WERI-Rb-1 (cell line): ENCODE data around the gene SNX32.

Source experiments
- DNase-seq: peaks from one replicate; pipeline ENCODE4 v3.0.0-alpha.2; 2020
- H3K27ac ChIP-seq: fragments of 250-450 bp; sonication (Bioruptor Pico); 2 replicates; pipeline ENCODE4 v1.5.1; 2020; ENCODE audit warnings: mild to moderate bottlenecking, moderate library complexity
- H3K27me3 ChIP-seq: fragments of 250-450 bp; sonication (Bioruptor Pico); 2 replicates; pipeline ENCODE4 v1.5.1; 2021; ENCODE audit warnings: mild to moderate bottlenecking, low read depth, moderate library complexity; ENCODE audit not compliant: insufficient read depth, severe bottlenecking
- H3K36me3 ChIP-seq: fragments of 250-450 bp; sonication (Bioruptor Pico); 2 replicates; pipeline ENCODE4 v1.5.1; 2020; ENCODE audit warnings: mild to moderate bottlenecking, moderate library complexity
- H3K4me3 ChIP-seq: 2 replicates; pipeline ENCODE4 v1.5.1; 2011; ENCODE audit warnings: low read depth, mild to moderate bottlenecking, control low read depth, low read length
- H3K9me3 ChIP-seq: fragments of 250-450 bp; sonication (Bioruptor Pico); 2 replicates; pipeline ENCODE4 v1.5.1; 2021; ENCODE audit warnings: mild to moderate bottlenecking, moderate library complexity; ENCODE audit not compliant: severe bottlenecking
- TF ChIP-seq, protein P1 (sequence below): IDR thresholded peaks from 2 replicates; pipeline ENCODE4 v1.5.1; 2011; ENCODE audit warnings: low read depth, mild to moderate bottlenecking, control low read depth, inconsistent platforms, low read length

SNX32 gene

DNA sequence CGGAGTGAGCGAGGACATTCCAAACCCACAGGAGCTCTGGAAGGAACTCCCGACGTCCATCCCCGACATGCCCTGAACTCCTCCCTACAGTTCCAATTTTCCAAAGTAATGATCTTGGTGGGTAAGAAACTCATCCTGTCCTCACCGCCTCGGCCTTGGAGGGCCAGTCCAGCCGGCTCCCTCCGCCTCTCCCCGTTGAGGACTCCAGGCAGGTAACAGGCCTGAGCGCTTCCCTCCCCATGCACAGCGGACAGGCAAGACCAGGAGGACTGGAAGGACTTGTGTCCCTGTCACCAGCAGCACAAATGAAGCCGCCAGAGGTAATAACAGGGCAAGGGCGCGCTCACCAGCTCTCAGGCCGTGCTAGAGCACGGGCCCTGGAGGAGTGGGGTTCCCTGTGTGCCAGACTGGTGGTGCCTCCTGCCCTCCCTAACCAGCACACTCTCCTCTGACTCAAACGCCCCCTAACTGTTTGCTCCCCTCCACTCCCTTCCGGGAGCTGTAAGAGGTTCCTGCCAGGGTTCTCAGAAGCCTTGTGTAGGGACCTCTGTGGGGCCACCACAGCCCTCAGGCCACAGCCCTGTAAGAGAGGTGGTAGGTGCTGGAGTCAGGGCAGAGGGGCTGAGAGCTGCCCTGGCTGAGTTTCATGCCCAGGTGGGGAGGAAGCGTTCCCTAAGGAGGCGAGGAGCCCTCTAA lies 29.8 kb upstream of the SNX32 start:
- Histone ChIP-seq H3K4me3 (no peak overlapping the region), H3K9me3 (no peaks in the 10 kb centered on the region), H3K27me3 (no peaks in the 10 kb centered on the region), H3K27ac (no peak overlapping the region), H3K36me3 (no peaks in the 10 kb centered on the region)
- no peak for DNase-seq
- TF ChIP-seq, protein P1, sequence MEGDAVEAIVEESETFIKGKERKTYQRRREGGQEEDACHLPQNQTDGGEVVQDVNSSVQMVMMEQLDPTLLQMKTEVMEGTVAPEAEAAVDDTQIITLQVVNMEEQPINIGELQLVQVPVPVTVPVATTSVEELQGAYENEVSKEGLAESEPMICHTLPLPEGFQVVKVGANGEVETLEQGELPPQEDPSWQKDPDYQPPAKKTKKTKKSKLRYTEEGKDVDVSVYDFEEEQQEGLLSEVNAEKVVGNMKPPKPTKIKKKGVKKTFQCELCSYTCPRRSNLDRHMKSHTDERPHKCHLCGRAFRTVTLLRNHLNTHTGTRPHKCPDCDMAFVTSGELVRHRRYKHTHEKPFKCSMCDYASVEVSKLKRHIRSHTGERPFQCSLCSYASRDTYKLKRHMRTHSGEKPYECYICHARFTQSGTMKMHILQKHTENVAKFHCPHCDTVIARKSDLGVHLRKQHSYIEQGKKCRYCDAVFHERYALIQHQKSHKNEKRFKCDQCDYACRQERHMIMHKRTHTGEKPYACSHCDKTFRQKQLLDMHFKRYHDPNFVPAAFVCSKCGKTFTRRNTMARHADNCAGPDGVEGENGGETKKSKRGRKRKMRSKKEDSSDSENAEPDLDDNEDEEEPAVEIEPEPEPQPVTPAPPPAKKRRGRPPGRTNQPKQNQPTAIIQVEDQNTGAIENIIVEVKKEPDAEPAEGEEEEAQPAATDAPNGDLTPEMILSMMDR: no peak

DNA sequence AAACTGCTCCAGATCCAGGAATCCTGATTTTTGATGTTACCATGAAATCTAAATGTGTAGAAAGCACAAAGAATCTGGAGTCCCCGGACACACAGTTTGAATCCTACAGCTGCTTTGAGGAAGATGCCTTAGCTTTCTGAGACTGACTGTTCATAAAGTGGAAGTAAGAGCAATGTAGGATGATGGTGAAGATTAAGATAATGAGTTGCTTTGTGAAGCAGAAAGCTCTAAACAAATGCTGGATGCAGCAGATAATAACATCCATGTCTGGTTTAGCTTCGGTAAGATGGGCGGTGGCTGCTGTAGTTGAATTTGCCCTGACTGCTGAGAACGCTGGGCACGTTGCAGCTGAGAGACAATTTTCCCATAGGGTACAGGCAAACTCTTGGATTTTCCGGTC lies 26.8 kb upstream of the SNX32 start:
- Histone ChIP-seq H3K9me3 (no peaks in the 10 kb centered on the region), H3K36me3 (no peaks in the 10 kb centered on the region), H3K4me3 (no peak overlapping the region), H3K27me3 (no peaks in the 10 kb centered on the region), H3K27ac (no peak overlapping the region)
- DNase-seq: no peak
- TF ChIP-seq, protein P1: no peak

DNA sequence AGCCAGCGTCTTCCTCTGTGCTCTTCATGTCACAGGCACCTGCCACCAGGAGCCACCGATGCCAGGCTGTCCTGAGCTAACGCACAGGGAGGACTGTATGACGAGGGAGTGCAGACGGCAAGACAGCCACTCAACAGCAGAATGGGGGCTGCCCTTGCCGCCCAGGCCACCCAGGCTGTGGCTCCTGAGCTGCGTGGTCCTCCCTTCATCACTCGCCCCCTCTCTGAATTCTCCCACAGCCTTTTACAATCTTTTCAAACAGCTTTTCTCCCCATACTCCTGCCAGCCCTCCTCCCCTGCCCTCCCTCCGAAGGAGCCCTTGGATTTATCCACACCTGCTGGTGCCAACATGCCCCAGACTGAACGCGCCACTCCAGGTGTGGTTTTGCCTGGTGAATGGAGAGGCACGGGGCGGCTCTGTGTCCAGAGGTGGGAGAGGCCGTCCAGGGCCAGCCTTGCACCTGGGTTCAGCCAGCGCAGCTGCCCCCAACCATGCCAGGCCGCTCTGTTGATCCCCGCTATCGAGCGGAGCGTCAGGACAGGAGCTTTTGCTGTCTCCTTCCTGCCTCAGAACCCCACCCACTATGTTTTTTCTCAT lies 24.9 kb upstream of the SNX32 start:
- Histone ChIP-seq H3K27ac (no peak overlapping the region), H3K36me3 (no peaks in the 10 kb centered on the region), H3K4me3 (no peak overlapping the region), H3K27me3 (no peaks in the 10 kb centered on the region), H3K9me3 (no peaks in the 10 kb centered on the region)
- TF ChIP-seq, protein P1: no peak
- no peak for DNase-seq

DNA sequence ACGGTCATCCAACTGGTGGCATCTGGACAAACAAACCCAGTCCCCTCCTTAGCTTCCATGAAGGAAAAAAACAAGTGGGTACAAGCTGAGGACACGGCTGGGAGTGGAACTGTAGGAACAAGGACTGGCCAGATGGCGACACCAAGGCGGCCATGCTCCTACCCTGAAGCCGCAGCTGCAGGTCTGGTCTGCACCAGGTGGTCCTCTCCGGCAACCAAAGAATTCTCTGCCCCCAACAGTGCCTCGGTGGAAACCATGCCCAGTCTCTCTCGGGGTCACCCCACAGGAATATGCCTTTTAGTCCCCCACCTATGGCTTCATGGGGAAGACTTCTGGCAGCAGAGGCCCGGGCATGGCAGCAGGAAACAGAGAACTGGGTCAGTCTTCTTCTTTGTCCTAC lies 24.3 kb upstream of the SNX32 start:
- Histone ChIP-seq H3K36me3 (no peaks in the 10 kb centered on the region), H3K4me3 (no peak overlapping the region), H3K27me3 (no peaks in the 10 kb centered on the region), H3K27ac (no peak overlapping the region), H3K9me3 (no peaks in the 10 kb centered on the region)
- no peak for DNase-seq
- TF ChIP-seq, protein P1: no peak

DNA sequence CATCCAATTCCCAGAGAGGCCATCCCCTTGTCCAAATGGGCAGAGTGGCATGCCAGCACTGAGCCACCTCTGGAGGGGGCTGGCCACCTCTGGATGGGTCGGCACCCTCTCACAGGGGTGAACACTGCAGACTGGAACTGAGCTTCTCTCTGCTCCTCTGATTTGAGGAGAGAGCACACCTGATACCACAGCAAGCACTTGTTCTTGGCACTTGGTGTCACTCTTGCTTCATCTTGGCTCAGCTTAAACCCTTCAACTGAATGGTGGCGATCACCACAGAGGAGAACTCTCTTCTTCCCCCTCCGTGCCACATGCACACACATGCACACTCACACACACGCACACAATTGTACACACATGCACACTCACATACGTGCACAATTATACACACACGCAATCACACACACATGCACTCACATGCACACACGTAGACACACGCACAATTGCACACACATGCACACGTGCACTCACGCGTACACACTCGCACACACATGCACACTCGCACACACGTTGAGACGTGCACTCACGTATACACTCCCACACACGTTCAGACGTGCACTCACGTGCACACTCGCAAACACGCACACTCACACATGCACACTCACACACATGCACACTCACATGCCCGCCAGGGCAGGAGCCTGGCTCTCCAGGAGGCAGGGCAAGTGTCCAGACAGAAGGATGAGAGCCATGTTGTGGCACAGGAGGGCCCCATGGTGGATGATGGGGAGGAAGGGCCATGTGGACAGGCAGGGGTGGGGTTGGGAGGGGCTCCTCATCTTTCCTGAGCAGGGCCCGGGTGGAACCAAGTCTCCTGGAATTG lies 23.5 kb upstream of the SNX32 start:
- Histone ChIP-seq H3K9me3 (no peaks in the 10 kb centered on the region), H3K36me3 (no peaks in the 10 kb centered on the region), H3K27ac (no peak overlapping the region), H3K4me3 (no peak overlapping the region), H3K27me3 (no peaks in the 10 kb centered on the region)
- TF ChIP-seq, protein P1: no peak
- no peak for DNase-seq
